Peyer's patch (tissue), 4 donors: Measurements from ENCODE around the gene AHCYL2.

ENCODE experiments used
- POLR2A ChIP-seq, 2 donors: fragments of 450-650 bp; IDR thresholded peaks; one replicate each; pipeline ENCODE4 v1.5.1; 2017; ENCODE audit warnings: antibody characterized with exemption in 2 of 2, mild to moderate bottlenecking in 2 of 2, moderate library complexity in 2 of 2
- TF ChIP-seq, protein P1 (sequence below), 6 experiments: fragments of 450-650 bp in 4 of 6; fragments of 200-600 bp in 2 of 6; sonication (generic) in 1 of 6; IDR thresholded peaks; one replicate each; pipeline ENCODE4 v1.5.1; 2017 to 2019; ENCODE audit warnings: antibody characterized with exemption in 6 of 6, mild to moderate bottlenecking in 3 of 6, moderate library complexity in 1 of 6

DNA sequence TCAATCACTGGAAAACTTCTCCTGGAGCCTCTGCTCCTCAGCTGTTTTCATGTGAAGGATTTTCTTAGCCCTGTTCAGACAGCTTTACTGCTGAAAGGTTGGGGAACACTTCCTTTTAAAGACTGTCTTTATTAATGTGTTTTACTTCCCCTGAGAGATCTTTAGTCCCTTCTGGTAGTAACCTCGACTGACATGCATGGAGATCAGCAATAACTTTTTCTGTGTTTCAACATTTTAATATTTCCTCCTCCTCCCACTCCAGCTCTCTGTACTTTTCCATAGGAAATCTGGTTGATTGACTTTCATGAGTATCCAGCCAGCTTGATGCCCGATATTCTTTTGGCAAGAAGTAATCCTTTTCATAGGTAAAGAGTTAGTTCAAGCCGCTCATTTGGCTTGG, 146.7 kb downstream of the AHCYL2 start:
- TF ChIP-seq, protein P1, sequence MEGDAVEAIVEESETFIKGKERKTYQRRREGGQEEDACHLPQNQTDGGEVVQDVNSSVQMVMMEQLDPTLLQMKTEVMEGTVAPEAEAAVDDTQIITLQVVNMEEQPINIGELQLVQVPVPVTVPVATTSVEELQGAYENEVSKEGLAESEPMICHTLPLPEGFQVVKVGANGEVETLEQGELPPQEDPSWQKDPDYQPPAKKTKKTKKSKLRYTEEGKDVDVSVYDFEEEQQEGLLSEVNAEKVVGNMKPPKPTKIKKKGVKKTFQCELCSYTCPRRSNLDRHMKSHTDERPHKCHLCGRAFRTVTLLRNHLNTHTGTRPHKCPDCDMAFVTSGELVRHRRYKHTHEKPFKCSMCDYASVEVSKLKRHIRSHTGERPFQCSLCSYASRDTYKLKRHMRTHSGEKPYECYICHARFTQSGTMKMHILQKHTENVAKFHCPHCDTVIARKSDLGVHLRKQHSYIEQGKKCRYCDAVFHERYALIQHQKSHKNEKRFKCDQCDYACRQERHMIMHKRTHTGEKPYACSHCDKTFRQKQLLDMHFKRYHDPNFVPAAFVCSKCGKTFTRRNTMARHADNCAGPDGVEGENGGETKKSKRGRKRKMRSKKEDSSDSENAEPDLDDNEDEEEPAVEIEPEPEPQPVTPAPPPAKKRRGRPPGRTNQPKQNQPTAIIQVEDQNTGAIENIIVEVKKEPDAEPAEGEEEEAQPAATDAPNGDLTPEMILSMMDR (IDR thresholded peaks at IDR 0.05): no peak
- TF ChIP-seq POLR2A (IDR thresholded peaks at IDR 0.05): no peak
